Measurements from ENCODE around the gene TEX13B.

Gene TEX13B

DNA sequence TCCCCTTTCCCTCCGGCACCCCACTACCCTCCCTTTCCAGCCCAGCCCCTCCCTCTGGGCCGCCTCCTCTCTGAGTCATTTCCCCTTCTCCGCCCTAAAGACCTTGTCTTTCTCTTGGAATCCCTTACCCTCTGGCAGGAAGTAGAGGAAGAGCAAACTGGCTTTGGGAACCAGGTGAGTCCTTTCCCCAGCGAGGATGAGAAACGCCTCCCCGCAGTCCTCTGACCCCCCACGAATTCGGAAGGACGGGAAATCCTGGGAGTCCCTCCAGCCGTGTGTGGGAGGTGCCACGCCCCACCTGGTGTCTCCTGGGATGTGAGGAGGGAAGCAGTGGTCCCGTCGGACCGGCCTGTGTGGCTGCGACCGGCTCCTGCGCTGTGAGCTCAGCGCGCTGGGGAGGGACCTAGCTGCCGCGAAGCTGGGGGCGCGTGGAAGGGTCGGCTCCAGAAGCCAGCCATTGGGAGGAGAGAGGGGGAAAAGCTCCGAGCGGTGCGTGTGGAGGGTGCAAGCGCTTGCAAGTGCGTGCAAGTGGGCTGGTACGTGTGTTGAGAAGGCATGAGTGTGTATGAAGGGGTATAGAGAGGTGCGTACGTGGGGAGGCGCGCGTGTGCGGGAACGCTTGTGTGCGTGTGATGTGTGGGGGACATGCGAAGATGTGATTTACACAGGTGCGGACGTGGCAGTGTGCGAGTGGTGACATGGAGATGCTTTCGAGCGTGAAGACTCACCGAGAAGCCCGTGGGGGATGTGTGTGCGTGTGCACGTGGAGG, 46.3 kb downstream of the TEX13B start:
- DNase-seq = no peak

GRCh38 chrX:107935200-107935599, 47.0 kb downstream of the TEX13B start:
- DNase-seq = no peak

DNA sequence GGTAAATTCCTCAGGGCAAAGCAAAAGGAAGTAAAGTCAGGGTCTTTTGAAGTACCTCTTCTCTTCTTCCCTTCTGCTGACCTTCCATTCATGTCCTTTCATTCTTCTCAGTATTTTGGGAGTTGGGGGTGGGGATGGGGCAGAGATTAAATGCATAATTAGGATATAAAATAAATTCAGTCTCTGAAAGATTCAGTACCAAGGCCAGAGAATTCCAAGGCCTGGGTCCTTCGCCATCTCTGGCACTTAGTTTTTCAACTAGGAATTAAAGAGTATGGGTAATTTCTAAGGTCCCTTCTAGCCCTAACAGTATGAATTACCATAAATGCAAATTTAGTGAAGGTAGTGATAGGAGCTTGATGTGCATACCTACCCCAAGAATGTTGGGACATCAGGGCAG, 47.9 kb downstream of the TEX13B start:
- no peak for DNase-seq
